Adipocyte (in vitro differentiated cells): ENCODE results near the gene FCHSD2.
"Not testable (repeated sequence)": the region's sequence is repeated elsewhere in the genome, so short reads cannot be mapped to it uniquely, and the experiment has no call there.

Experiments
- DNase-seq: peaks from one replicate; pipeline ENCODE4 v3.0.0-alpha.2; 2015; ENCODE audit warnings: low read depth
- H3K27me3 ChIP-seq: replicated peaks from 2 replicates; pipeline ENCODE4 v1.7.0; 2013; ENCODE audit warnings: mild to moderate bottlenecking, low read length, moderate library complexity; ENCODE audit not compliant: control insufficient read depth, insufficient read depth
- H3K36me3 ChIP-seq: 2 replicates; pipeline ENCODE4 v1.7.0; 2013; ENCODE audit warnings: low read length, mild to moderate bottlenecking, moderate library complexity; ENCODE audit not compliant: control insufficient read depth, insufficient read depth, severe bottlenecking
- H3K4me1 ChIP-seq: 2 replicates; pipeline ENCODE4 v1.7.0; 2013; ENCODE audit warnings: mild to moderate bottlenecking, low read length, moderate library complexity; ENCODE audit not compliant: control insufficient read depth, insufficient read depth
- H3K4me3 ChIP-seq: 2 replicates; pipeline ENCODE4 v1.7.0; 2013; ENCODE audit warnings: mild to moderate bottlenecking, low read length, moderate library complexity
- H3K9ac ChIP-seq: 2 replicates; pipeline ENCODE4 v1.7.0; 2013; ENCODE audit warnings: mild to moderate bottlenecking, low read length, moderate library complexity
- H3K9me3 ChIP-seq: 2 replicates; pipeline ENCODE4 v1.7.0; 2013; ENCODE audit warnings: mild to moderate bottlenecking, low read length, moderate library complexity; ENCODE audit not compliant: control insufficient read depth

The FCHSD2 gene

GRCh38 chr11:72860010-72860409 lies 282.1 kb downstream of the FCHSD2 start:
- DNase-seq: no peak
- H3K9me3 ChIP-seq: no peaks in the 10 kb centered on the region
- H3K27me3 ChIP-seq: no peaks in the 10 kb centered on the region
- no peak overlapping the region for H3K9ac ChIP-seq
- H3K4me1 ChIP-seq: peaks cover 27% of the 10 kb centered on the region
- H3K36me3 ChIP-seq: no peaks in the 10 kb centered on the region
- no peak overlapping the region for H3K4me3 ChIP-seq

DNA sequence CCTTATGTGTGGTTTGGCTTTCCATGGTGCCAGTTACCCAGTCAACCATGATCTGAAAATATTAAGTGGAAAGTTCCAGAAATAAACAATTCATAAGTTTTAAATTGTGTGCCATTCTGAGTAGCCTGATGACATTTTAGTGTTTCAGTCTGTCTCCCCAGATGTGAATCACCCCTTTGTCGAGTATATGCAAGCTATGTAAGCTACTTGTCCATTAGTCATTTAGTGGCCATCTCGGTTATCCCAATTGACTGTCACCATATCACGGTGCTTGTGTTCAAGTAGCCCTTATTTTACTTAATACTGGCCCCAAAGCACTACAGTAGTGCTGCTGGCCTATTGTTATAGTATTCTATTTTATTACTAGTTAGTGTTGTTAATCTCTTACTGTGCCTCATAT lies 283.0 kb downstream of the FCHSD2 start:
- H3K4me3 ChIP-seq: no peak overlapping the region
- no peak for DNase-seq

DNA sequence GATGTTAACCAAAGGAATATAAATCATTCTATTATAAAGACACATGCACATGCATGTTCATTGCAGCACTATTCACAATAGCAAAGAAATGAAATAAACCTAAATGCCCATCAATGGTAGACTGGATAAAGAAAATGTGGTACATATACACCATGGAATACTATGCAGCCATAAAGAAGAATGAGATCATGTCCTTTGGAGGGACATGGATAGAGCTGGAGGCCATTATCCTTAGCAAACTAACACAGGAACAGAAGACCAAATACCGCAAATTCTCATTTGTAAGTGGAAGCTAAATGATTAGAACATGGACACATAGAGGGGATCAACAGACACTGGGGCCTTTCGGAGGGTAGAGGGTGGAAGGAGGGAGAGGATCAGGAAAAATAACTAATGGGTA lies 283.9 kb downstream of the FCHSD2 start:
- H3K9ac ChIP-seq, H3K4me3 ChIP-seq, H3K27me3 ChIP-seq, DNase-seq, H3K9me3 ChIP-seq, H3K36me3 ChIP-seq: not testable (repeated sequence)
- peaks cover 19% of the 10 kb centered on the region for H3K4me1 ChIP-seq

More for the DNA sequence above, 283.0 kb downstream of the FCHSD2 start:
- H3K4me1 ChIP-seq: peaks cover 19% of the 10 kb centered on the region
- no peaks in the 10 kb centered on the region for H3K27me3 ChIP-seq
- H3K36me3 ChIP-seq: no peaks in the 10 kb centered on the region
- H3K9ac ChIP-seq: no peak overlapping the region
- H3K9me3 ChIP-seq: no peaks in the 10 kb centered on the region

DNA sequence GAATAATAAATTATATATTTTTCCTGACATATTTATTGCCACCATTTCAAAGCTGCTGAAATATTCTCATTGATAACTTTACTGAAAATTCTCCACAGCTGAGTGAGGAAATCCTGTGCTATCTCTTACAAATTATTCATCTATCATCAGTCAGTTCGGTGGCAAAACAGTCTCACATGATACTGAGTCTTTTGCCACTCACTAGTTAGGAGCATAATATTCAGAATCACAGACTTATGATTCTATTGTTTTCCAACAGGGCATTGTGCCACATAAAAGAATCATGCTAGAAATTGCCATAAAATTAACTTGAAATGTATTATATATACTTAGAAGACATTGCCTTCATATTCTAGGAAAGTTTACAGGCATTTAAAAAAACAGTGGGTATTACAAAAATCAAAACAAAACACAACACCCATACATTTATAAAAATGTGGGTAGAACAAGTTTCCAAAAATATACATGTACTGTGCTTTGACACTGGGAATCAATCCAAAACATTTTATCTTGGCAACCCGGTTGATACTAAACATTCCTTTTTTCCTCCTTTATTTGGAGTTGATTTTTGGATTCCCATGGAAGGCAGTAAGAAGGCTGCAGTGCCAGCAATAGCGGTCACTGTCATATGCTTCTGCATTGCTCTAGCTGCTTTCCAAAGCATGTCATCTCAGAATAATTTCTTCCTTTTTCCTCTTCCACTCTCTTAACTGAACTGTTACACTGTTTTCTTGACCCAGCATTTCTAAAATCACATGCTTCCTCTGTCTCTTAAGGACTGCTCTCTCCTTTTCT lies 285.4 kb downstream of the FCHSD2 start:
- Histone ChIP-seq H3K9me3 (no peaks in the 10 kb centered on the region), H3K9ac (no peak overlapping the region), H3K4me1 (peaks cover 19% of the 10 kb centered on the region), H3K36me3 (no peaks in the 10 kb centered on the region), H3K27me3 (no peaks in the 10 kb centered on the region), H3K4me3 (peak overlapping the region; percentile 30)
- peak; percentile 70 for DNase-seq

DNA sequence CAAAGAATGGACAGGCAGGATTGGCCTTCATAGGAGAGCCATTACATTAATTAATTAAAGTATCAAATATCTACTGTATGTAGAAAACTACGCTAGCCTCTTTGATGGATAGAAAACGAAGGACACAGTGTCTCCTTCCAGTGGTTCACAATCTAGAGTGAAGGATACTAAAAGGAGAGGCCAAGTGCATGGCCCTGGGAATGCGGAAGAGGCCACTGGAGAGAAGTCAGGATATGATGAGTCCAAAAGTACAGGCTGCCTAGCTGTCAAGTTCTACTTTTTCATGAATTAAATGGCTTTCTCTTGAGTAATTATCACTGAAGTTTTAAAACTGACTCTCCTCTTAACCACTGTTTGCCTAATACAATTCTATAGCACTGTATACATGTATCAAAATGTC lies 286.1 kb downstream of the FCHSD2 start:
- Histone ChIP-seq H3K27me3 (no peaks in the 10 kb centered on the region), H3K4me1 (peaks cover 19% of the 10 kb centered on the region)

GRCh38 chr11:72851726-72852125 lies 290.4 kb downstream of the FCHSD2 start:
- no peaks in the 10 kb centered on the region for H3K27me3 ChIP-seq
- H3K4me1 ChIP-seq: peaks cover 10% of the 10 kb centered on the region
- no peak overlapping the region for H3K9ac ChIP-seq
- no peaks in the 10 kb centered on the region for H3K36me3 ChIP-seq
- H3K9me3 ChIP-seq: no peaks in the 10 kb centered on the region
- DNase-seq: no peak
- no peak overlapping the region for H3K4me3 ChIP-seq

More for the DNA sequence above, 286.1 kb downstream of the FCHSD2 start:
- DNase-seq: no peak
- no peaks in the 10 kb centered on the region for H3K9me3 ChIP-seq
- H3K9ac ChIP-seq: no peak overlapping the region
- no peaks in the 10 kb centered on the region for H3K36me3 ChIP-seq
- peak overlapping the region; percentile 30 for H3K4me3 ChIP-seq

- Histone ChIP-seq H3K4me3 (no peak overlapping the region), H3K27me3 (no peaks in the 10 kb centered on the region), H3K36me3 (no peaks in the 10 kb centered on the region), H3K4me1 (peaks cover under 1% of the 10 kb centered on the region), H3K9me3 (no peaks in the 10 kb centered on the region), H3K9ac (no peak overlapping the region)
- no peak for DNase-seq
Observed at GRCh38 chr11:72850832-72851231, 291.3 kb downstream of the FCHSD2 start.

- no peaks in the 10 kb centered on the region for H3K4me1 ChIP-seq
- no peaks in the 10 kb centered on the region for H3K27me3 ChIP-seq
- H3K9ac ChIP-seq: no peak overlapping the region
- peak; percentile 52 for DNase-seq
- H3K4me3 ChIP-seq: no peak overlapping the region
- no peaks in the 10 kb centered on the region for H3K9me3 ChIP-seq
- no peaks in the 10 kb centered on the region for H3K36me3 ChIP-seq
Observed at GRCh38 chr11:72848846-72849466, 293.2 kb downstream of the FCHSD2 start.

DNA sequence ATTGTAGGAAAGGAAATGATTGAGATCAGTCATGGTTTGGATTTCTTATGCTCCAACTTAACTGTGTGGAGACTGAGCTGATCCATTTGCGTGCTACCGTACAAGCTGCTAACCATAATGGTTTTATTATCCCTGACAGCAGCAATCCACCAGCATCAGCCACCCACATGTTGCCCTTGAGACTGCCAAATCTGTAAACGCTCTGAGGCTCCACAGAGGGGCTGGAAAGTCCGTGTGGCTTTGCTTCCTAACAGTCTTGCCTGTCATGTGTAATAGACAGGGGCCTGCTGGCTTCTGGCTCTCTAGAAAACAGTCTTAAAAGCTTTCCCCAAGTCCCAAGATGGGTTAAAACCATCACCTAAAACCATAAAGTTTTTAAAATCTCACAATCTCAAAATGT lies 297.8 kb downstream of the FCHSD2 start:
- Histone ChIP-seq H3K4me3 (no peak overlapping the region), H3K4me1 (peaks cover 12% of the 10 kb centered on the region), H3K9ac (no peak overlapping the region), H3K27me3 (no peaks in the 10 kb centered on the region), H3K36me3 (peaks cover 18% of the 10 kb centered on the region), H3K9me3 (no peaks in the 10 kb centered on the region)
- peak; percentile 88 for DNase-seq

GRCh38 chr11:72842653-72843330 lies 299.3 kb downstream of the FCHSD2 start:
- Histone ChIP-seq H3K36me3 (peaks cover 20% of the 10 kb centered on the region), H3K9me3 (no peaks in the 10 kb centered on the region), H3K4me3 (no peak overlapping the region), H3K9ac (no peak overlapping the region), H3K4me1 (peaks cover 12% of the 10 kb centered on the region), H3K27me3 (no peaks in the 10 kb centered on the region)
- DNase-seq: no peak

GRCh38 chr11:72842126-72842525 lies 300.0 kb downstream of the FCHSD2 start:
- peaks cover 12% of the 10 kb centered on the region for H3K4me1 ChIP-seq
- H3K9me3 ChIP-seq: no peaks in the 10 kb centered on the region
- no peak overlapping the region for H3K9ac ChIP-seq
- no peaks in the 10 kb centered on the region for H3K27me3 ChIP-seq
- no peak for DNase-seq
- H3K4me3 ChIP-seq: no peak overlapping the region
- H3K36me3 ChIP-seq: peaks cover 27% of the 10 kb centered on the region
